ENCODE measurements around the gene KDELR3. TPM values are rescaled to one million over a fixed set of nuclear protein-coding genes. Genes with fewer than 3 reads are reported as not detected.

Gene KDELR3
- total RNA-seq, 3 donors from 2014 or later (not counting 1 experiment from before 2014, with no cell fraction given): 0.25 TPM; not detected in 2

DNA sequence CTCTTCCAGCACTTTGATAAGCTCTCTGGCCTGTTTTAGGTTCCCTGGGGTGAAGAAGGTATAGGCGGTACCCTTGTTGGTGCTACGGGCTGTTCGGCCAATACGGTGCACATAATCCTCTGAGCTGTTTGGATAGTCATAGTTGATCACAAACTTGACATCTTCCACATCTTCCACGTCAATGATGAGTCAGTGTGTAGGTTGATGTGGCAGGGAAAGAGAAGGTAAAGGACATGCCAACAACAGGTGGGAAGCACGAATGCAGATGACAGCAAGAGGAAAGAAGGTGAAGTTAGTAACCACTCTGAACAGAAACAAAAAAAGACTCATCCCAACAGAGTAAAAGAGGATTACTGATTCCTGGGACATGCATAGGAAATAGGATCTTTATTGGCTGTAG lies 20.1 kb downstream of the KDELR3 start:
- H3K27ac ChIP-seq (ENCODE audit: low read length): no peak overlapping the region
- ATAC-seq: no peak

DNA sequence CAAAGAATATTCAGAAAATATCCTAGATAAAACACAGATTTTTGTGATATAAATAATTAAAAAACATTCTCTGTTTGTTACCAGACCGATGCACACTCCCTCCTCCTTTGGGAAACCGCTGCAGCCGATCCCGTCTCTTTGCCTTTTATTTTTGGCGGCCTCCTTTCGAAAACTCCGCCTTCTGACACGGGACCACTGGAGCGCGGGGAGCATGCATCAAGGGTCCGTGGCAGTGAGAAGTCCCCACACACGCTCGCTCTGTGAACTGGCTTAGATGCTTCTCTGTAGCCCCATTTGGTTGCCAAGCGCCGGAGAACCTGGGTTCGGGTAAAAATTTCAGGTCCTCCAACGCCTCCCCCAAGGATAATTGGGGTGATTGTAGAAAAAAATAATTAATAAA lies 21.2 kb downstream of the KDELR3 start:
- 98% methylated on average over 17 of the region's 17 CpGs for WGBS (ENCODE audit: insufficient coverage)
- H3K4me1 ChIP-seq (ENCODE audit: control insufficient read depth, insufficient read depth, low read length): no peaks in the 10 kb centered on the region
- H3K27me3 ChIP-seq (ENCODE audit: control insufficient read depth, insufficient read depth, low read length): no peaks in the 10 kb centered on the region
- H3K27me3 Mint-ChIP-seq (ENCODE audit: low read depth in 2 of 2): no peaks in the 10 kb centered on the region
- peak overlapping the region; percentile 33 to 83 for H3K27ac Mint-ChIP-seq
- H3K36me3 Mint-ChIP-seq: peaks cover 18% of the 10 kb centered on the region
- H3K36me3 ChIP-seq (ENCODE audit: control insufficient read depth, insufficient read depth, low read length): peaks cover 90% of the 10 kb centered on the region
- H3K27ac ChIP-seq (ENCODE audit: low read length): no peak overlapping the region
- no peak overlapping the region for H3K4me3 ChIP-seq (ENCODE audit: low read length)
- peaks cover 22 to 33% of the 10 kb centered on the region in 2 donors for H3K4me1 Mint-ChIP-seq
- no peak for TF ChIP-seq CTCF (IDR thresholded peaks at IDR 0.05)
- no peak for DNase-seq
- H3K9me3 ChIP-seq (ENCODE audit: control insufficient read depth, insufficient read depth, low read length): no peaks in the 10 kb centered on the region
- H3K4me3 Mint-ChIP-seq: no peak overlapping the region
- no peak for ATAC-seq
- intact Hi-C loops (cut with micrococcal nuclease): no loop called here
- H3K9me3 Mint-ChIP-seq: no peaks in the 10 kb centered on the region

More for the DNA sequence above, 20.1 kb downstream of the KDELR3 start:
- no peak for DNase-seq
- intact Hi-C loops (cut with micrococcal nuclease): no loop called here
- peaks cover 90% of the 10 kb centered on the region for H3K36me3 ChIP-seq (ENCODE audit: control insufficient read depth, insufficient read depth, low read length)
- no peaks in the 10 kb centered on the region for H3K4me1 ChIP-seq (ENCODE audit: control insufficient read depth, insufficient read depth, low read length)
- Mint-ChIP-seq H3K9me3 (no peaks in the 10 kb centered on the region), H3K4me3 (no peak overlapping the region), H3K27ac (peak overlapping the region; percentile 36 to 75), H3K4me1 (peaks cover 25 to 38% of the 10 kb centered on the region in 2 donors), H3K36me3 (peaks cover 22% of the 10 kb centered on the region), H3K27me3 (ENCODE audit: low read depth in 2 of 2) (no peaks in the 10 kb centered on the region)
- H3K4me3 ChIP-seq (ENCODE audit: low read length): no peak overlapping the region
- 90% methylated on average over 5 of the region's 6 CpGs for WGBS (ENCODE audit: insufficient coverage)
- no peaks in the 10 kb centered on the region for H3K9me3 ChIP-seq (ENCODE audit: control insufficient read depth, insufficient read depth, low read length)
- no peaks in the 10 kb centered on the region for H3K27me3 ChIP-seq (ENCODE audit: control insufficient read depth, insufficient read depth, low read length)
- TF ChIP-seq CTCF (IDR thresholded peaks at IDR 0.05): no peak

DNA sequence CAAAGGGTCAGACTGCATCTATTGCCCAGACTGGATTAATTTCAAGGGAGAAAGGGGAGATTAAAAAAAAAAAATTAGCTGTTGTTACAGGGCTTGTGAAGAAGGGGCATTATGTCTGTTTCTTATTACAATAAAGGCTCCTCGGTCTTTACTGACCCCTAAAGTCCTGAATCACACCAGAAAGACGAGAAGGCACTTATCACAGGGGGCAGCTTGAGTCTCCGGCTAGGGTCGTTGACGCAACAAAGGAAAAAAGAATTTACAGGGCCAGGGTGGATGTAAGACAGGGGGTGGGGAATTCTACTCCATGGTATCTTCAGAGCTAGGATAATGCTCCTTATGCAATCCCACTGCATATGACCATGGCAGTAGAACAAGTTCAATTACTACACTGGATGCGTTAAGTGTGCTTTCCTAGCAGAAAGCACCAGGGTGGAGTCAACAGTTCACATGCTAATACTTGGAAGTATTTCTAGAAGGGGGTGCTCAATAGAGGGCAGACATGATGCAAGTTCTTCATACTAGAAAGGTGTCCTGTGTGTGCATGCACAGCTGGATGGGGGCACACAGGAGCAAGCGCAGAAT lies 21.8 kb downstream of the KDELR3 start:
- TF ChIP-seq CTCF (IDR thresholded peaks at IDR 0.05): no peak
- Histone ChIP-seq H3K4me1 (ENCODE audit: control insufficient read depth, insufficient read depth, low read length) (peaks cover 2% of the 10 kb centered on the region), H3K27ac (ENCODE audit: low read length) (no peak overlapping the region), H3K9me3 (ENCODE audit: control insufficient read depth, insufficient read depth, low read length) (no peaks in the 10 kb centered on the region), H3K27me3 (ENCODE audit: control insufficient read depth, insufficient read depth, low read length) (no peaks in the 10 kb centered on the region), H3K4me3 (ENCODE audit: low read length) (no peak overlapping the region), H3K36me3 (ENCODE audit: control insufficient read depth, insufficient read depth, low read length) (peaks cover 90% of the 10 kb centered on the region)
- peaks cover 21 to 34% of the 10 kb centered on the region in 2 donors for H3K4me1 Mint-ChIP-seq
- 91% methylated on average over 7 of the region's 7 CpGs for WGBS (ENCODE audit: insufficient coverage)
- ATAC-seq: peak in 1 of 3 donors; percentile 14
- intact Hi-C loops (cut with micrococcal nuclease): no loop called here
- peak overlapping the region; percentile 33 to 83 for H3K27ac Mint-ChIP-seq
- no peak for DNase-seq
- no peaks in the 10 kb centered on the region for H3K9me3 Mint-ChIP-seq
- no peak overlapping the region for H3K4me3 Mint-ChIP-seq
- no peaks in the 10 kb centered on the region for H3K27me3 Mint-ChIP-seq (ENCODE audit: low read depth in 2 of 2)
- peaks cover 18% of the 10 kb centered on the region for H3K36me3 Mint-ChIP-seq

- H3K4me3 ChIP-seq (ENCODE audit: low read length): no peak overlapping the region
- intact Hi-C loops (cut with micrococcal nuclease): no loop called here
- no peak for TF ChIP-seq CTCF (IDR thresholded peaks at IDR 0.05)
- Mint-ChIP-seq H3K9me3 (no peaks in the 10 kb centered on the region), H3K27ac (peak overlapping the region; percentile 33 to 83), H3K27me3 (ENCODE audit: low read depth in 2 of 2) (no peaks in the 10 kb centered on the region), H3K36me3 (peaks cover 20% of the 10 kb centered on the region), H3K4me1 (peaks cover 23 to 36% of the 10 kb centered on the region in 2 donors), H3K4me3 (no peak overlapping the region)
- ATAC-seq (peak in 1 of 3 donors; percentile 50), DNase-seq (no peak)
- peaks cover 7% of the 10 kb centered on the region for H3K4me1 ChIP-seq (ENCODE audit: control insufficient read depth, insufficient read depth, low read length)
- 7% methylated on average over 1 of the region's 2 CpGs for WGBS (ENCODE audit: insufficient coverage)
- no peaks in the 10 kb centered on the region for H3K27me3 ChIP-seq (ENCODE audit: control insufficient read depth, insufficient read depth, low read length)
- no peaks in the 10 kb centered on the region for H3K9me3 ChIP-seq (ENCODE audit: control insufficient read depth, insufficient read depth, low read length)
- peaks cover 90% of the 10 kb centered on the region for H3K36me3 ChIP-seq (ENCODE audit: control insufficient read depth, insufficient read depth, low read length)
- H3K27ac ChIP-seq (ENCODE audit: low read length): no peak overlapping the region
These were observed 22.6 kb downstream of the KDELR3 start for GRCh38 chr22:38490475-38490874.

All from natural killer cell (primary cell).